SK-N-SH treated with all-trans-retinoic acid at 6 μM for 48 hours (cell line): ENCODE measurements around the gene TTC19.

ENCODE experiments used
- ARNTL ChIP-seq: fragments of 450-650 bp; formaldehyde crosslinking; IDR thresholded peaks from 2 replicates; pipeline ENCODE4 v1.5.0; 2020; ENCODE audit warnings: low read depth, mild to moderate bottlenecking, moderate library complexity, borderline replicate concordance
- OSR1 ChIP-seq: fragments of 250-450 bp; sonication (Bioruptor Pico); IDR thresholded peaks from 2 replicates; pipeline ENCODE4 v1.8.0; 2022; ENCODE audit warnings: moderate library complexity, mild to moderate bottlenecking, inconsistent platforms
- ZFP3 ChIP-seq: fragments of 250-450 bp; sonication (Bioruptor Pico); IDR thresholded peaks from 2 replicates; pipeline ENCODE4 v1.5.0; 2020; ENCODE audit warnings: mild to moderate bottlenecking, moderate library complexity
- ZNF565 ChIP-seq: fragments of 450-650 bp; formaldehyde crosslinking; conservative IDR thresholded peaks from 2 replicates; pipeline ENCODE4 v1.5.0; 2020; ENCODE audit warnings: low read depth, mild to moderate bottlenecking, moderate library complexity
- ZNF70 ChIP-seq: fragments of 450-650 bp; formaldehyde crosslinking; IDR thresholded peaks from 2 replicates; pipeline ENCODE4 v1.5.0; 2020; ENCODE audit warnings: mild to moderate bottlenecking, moderate library complexity

GRCh38 chr17:16019347-16019746 is 19.7 kb downstream of the TTC19 start:
- TF ChIP-seq ZNF565: no peak
- no peak for TF ChIP-seq ARNTL (CRISPR knock-in tag)
- no peak for TF ChIP-seq ZNF70 (CRISPR knock-in tag)
- no peak for TF ChIP-seq OSR1 (CRISPR knock-in tag)
- no peak for TF ChIP-seq ZFP3
